Stimulated activated effector memory CD8-positive, alpha-beta T cell treated with anti-CD3 and anti-CD28 coated beads, Interleukin-12 subunit alpha, Interleukin-12 subunit beta, amount 100 ng/mL, for 72 hours (primary cell): ENCODE measurements around the gene CEP41.

Source experiments
- ATAC-seq: fragments of 150-1000 bp; cut with Tn5 transposase; 2 replicates; pipeline ENCODE4 v1.10.0; 2021
- DNase-seq, 2 donors: peaks; one replicate each; pipeline ENCODE4 v3.0.0; 2021 to 2022; ENCODE audit warnings: low spot score in 2 of 2
- H3K27ac Mint-ChIP-seq: one replicate; pipeline ENCODE4 v1.8.0; 2022; ENCODE audit warnings: mild to moderate bottlenecking, mixed read lengths
- H3K36me3 Mint-ChIP-seq: one replicate; pipeline ENCODE4 v1.8.0; 2022; ENCODE audit warnings: mild to moderate bottlenecking, mixed read lengths
- H3K4me1 Mint-ChIP-seq: one replicate; pipeline ENCODE4 v1.8.0; 2022; ENCODE audit warnings: mixed read lengths
- H3K4me3 Mint-ChIP-seq: one replicate; pipeline ENCODE4 v1.8.0; 2022; ENCODE audit warnings: mild to moderate bottlenecking, mixed read lengths
- H3K9me3 Mint-ChIP-seq: one replicate; pipeline ENCODE4 v1.8.0; 2022; ENCODE audit warnings: mixed read lengths

The CEP41 gene

DNA sequence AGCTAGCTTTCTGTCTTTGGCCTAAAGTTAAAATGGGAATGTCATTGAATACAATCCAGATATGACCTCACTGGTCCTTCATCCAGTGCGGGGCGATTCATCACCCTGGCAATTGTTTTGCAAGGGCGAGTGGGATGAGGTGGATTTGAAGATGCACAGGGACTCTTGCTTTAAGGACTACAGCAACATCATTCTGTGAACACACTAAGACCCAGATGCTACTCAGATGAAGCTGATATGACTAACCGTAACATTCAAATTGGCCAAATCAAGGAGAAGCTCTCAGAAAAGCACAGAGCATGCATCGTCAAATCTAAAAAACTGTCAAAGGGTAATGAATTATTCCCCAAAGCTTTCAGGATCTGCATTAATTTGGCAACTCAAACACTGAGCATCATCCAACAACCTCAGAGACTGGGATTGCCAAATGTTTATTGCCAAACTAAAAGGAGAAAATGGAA is 47.7 kb downstream of the CEP41 start:
- H3K36me3 Mint-ChIP-seq: no peaks in the 10 kb centered on the region
- peaks cover 14% of the 10 kb centered on the region for H3K4me1 Mint-ChIP-seq
- DNase-seq: no peak
- H3K4me3 Mint-ChIP-seq: no peak overlapping the region
- H3K27ac Mint-ChIP-seq: no peak overlapping the region
- no peaks in the 10 kb centered on the region for H3K9me3 Mint-ChIP-seq
- ATAC-seq: peak; percentile 28

DNA sequence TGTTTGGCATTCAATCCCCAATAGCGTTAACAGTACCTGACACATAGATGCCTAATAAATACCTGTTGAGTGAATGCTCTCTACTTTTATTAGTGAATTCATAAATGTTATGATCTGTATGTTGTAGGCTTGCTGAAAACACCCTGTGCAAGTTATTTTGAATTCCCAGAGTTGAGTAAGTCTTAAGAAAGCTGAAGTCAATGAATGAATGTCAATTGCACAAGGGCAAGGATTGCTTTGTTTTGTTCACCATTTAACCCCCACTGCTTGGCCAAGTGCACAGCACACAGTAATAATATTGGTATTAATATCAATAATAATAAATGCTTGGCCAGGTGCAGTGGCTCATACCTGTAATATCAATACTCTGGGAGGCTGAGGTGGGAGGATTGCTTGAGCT is 50.3 kb downstream of the CEP41 start:
- Mint-ChIP-seq H3K36me3 (no peaks in the 10 kb centered on the region), H3K4me3 (no peak overlapping the region), H3K27ac (no peak overlapping the region), H3K9me3 (no peaks in the 10 kb centered on the region), H3K4me1 (peaks cover 14% of the 10 kb centered on the region)
- no peak for ATAC-seq
- no peak for DNase-seq

- ATAC-seq: no peak
- no peaks in the 10 kb centered on the region for H3K9me3 Mint-ChIP-seq
- no peaks in the 10 kb centered on the region for H3K36me3 Mint-ChIP-seq
- no peak overlapping the region for H3K4me3 Mint-ChIP-seq
- no peak for DNase-seq
- peaks cover 1% of the 10 kb centered on the region for H3K4me1 Mint-ChIP-seq
- H3K27ac Mint-ChIP-seq: no peak overlapping the region
These were observed 52.1 kb downstream of the CEP41 start for GRCh38 chr7:130388671-130389070.

GRCh38 chr7:130387628-130388403 is 53.0 kb downstream of the CEP41 start:
- ATAC-seq: no peak
- H3K4me1 Mint-ChIP-seq: no peaks in the 10 kb centered on the region
- H3K9me3 Mint-ChIP-seq: no peaks in the 10 kb centered on the region
- H3K36me3 Mint-ChIP-seq: no peaks in the 10 kb centered on the region
- no peak overlapping the region for H3K4me3 Mint-ChIP-seq
- H3K27ac Mint-ChIP-seq: no peak overlapping the region
- no peak for DNase-seq

DNA sequence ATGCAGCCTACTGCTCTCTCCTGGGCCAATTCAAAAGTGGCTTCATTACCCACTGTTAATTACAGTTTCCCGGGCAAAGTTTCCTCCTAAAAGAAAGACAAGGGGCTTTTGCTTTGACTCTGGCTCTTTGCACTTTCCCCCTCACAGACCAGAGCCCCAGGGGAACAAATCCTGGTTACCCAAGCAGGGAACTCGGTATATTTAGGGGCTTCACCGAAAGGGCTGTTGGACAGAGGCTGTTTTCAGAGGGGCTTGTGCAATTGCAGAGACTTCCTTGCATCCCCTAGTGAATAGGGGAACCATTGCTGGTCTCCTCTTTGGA is 53.5 kb downstream of the CEP41 start:
- no peak overlapping the region for H3K27ac Mint-ChIP-seq
- peak in 1 of 2 donors; percentile 35 for DNase-seq
- H3K4me3 Mint-ChIP-seq: no peak overlapping the region
- no peaks in the 10 kb centered on the region for H3K36me3 Mint-ChIP-seq
- ATAC-seq: no peak
- no peaks in the 10 kb centered on the region for H3K9me3 Mint-ChIP-seq
- no peaks in the 10 kb centered on the region for H3K4me1 Mint-ChIP-seq

- H3K36me3 Mint-ChIP-seq: no peaks in the 10 kb centered on the region
- H3K4me1 Mint-ChIP-seq: no peaks in the 10 kb centered on the region
- peak in 1 of 2 donors; percentile 37 for DNase-seq
- H3K9me3 Mint-ChIP-seq: no peaks in the 10 kb centered on the region
- H3K27ac Mint-ChIP-seq: no peak overlapping the region
- no peak overlapping the region for H3K4me3 Mint-ChIP-seq
- ATAC-seq: no peak
These were observed 53.9 kb downstream of the CEP41 start for GRCh38 chr7:130386876-130387275.

GRCh38 chr7:130385600-130386066 is 55.2 kb downstream of the CEP41 start:
- Mint-ChIP-seq H3K4me1 (no peaks in the 10 kb centered on the region), H3K4me3 (no peak overlapping the region), H3K27ac (no peak overlapping the region), H3K9me3 (no peaks in the 10 kb centered on the region), H3K36me3 (no peaks in the 10 kb centered on the region)
- ATAC-seq (no peak), DNase-seq (peak in 1 of 2 donors; percentile 38)

DNA sequence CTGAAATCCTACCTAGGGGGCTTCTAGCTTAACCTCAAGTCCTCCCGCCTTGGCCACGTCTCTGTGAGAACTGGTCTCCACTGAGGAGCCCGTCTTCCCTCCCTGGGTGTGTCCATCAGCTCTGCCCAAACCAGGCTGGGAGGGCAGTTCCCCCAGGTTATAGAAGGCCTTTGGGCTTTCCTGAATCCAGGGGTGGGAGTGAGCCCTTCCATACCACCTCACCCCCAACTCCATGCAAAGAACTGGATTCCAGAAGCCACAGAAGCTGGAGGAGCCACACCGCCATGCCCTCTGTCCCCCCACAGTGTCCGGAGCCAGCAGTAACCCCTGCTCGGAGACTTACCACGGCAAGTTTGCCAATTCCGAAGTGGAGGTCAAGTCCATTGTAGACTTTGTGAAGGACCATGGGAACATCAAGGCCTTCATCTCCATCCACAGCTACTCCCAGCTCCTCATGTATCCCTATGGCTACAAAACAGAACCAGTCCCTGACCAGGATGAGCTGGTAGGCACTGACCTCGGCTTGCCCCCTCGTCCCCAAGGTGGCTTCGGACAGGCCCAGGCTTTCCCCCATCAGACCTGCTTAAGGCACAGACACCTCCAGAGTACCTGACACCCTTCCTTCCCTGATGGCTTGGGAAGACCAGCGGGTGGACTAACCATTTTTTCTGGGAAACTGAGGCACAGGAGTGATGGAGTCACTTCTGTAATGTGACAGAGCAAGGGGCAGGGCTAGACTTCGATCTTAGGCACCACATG is 55.8 kb downstream of the CEP41 start:
- DNase-seq: peak in 1 of 2 donors; percentile 42

DNA sequence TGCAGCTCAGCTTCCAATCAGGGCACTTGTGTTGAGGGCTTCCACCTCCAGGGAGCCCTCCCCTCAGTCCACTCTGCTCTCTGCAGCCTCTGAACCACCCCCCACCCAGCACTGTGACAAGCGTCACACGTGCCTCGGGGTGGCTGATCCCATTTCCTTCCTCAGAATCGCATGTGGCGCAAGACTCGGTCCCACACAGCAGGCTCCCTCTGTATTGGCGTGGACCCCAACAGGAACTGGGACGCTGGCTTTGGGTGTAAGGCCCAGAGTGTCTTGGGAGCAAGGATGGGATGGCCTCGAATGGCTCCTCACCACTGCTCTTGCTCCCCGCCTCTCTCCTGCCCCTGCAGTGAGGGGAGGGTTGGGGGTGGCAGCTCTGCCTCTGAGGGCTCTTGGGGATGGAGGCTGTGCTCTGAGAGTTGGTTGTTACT is 56.4 kb downstream of the CEP41 start:
- H3K9me3 Mint-ChIP-seq: no peaks in the 10 kb centered on the region
- H3K27ac Mint-ChIP-seq: no peak overlapping the region
- ATAC-seq (no peak), DNase-seq (peak in 1 of 2 donors; percentile 38)
- H3K4me1 Mint-ChIP-seq: no peaks in the 10 kb centered on the region
- no peaks in the 10 kb centered on the region for H3K36me3 Mint-ChIP-seq
- H3K4me3 Mint-ChIP-seq: no peak overlapping the region

More for the DNA sequence above, 55.8 kb downstream of the CEP41 start:
- no peak overlapping the region for H3K4me3 Mint-ChIP-seq
- no peak for ATAC-seq
- no peaks in the 10 kb centered on the region for H3K36me3 Mint-ChIP-seq
- no peaks in the 10 kb centered on the region for H3K9me3 Mint-ChIP-seq
- H3K4me1 Mint-ChIP-seq: no peaks in the 10 kb centered on the region
- H3K27ac Mint-ChIP-seq: no peak overlapping the region

- H3K4me1 Mint-ChIP-seq: no peaks in the 10 kb centered on the region
- H3K27ac Mint-ChIP-seq: no peak overlapping the region
- H3K36me3 Mint-ChIP-seq: no peaks in the 10 kb centered on the region
- peak in 1 of 2 donors; percentile 38 for DNase-seq
- ATAC-seq: no peak
- no peak overlapping the region for H3K4me3 Mint-ChIP-seq
- H3K9me3 Mint-ChIP-seq: no peaks in the 10 kb centered on the region
These were observed 57.4 kb downstream of the CEP41 start for GRCh38 chr7:130383187-130383980.

DNA sequence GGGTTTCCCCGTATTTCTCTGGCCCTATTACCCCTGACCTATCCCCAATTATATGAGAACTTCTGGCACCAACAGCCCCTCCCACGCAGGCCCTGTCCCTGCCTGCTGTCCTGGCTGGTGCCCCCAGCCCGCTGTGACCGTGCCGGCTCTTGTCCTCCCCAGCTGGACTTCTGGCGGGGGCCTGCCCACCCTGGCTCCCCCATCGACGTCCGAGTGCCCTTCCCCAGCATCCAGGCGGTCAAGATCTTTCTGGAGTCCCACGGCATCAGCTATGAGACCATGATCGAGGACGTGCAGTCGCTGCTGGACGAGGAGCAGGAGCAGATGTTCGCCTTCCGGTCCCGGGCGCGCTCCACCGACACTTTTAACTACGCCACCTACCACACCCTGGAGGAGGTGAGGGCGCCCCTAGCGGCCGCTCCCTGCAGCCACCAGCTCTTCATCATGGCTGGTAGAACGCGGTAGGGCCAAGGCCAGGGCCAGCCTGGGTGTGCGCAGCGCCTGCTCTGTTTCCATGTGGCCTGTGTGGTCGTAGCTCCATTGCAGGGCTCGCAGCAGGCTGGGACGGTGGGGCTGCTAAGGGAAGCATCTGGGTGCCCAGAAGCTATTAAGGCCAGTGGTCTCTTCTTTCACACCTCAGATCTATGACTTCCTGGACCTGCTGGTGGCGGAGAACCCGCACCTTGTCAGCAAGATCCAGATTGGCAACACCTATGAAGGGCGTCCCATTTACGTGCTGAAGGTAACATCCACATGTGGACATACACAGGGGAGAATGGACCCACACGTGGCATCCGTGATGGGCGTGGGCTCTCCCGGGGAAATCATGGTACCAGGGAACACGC is 59.1 kb downstream of the CEP41 start:
- H3K4me1 Mint-ChIP-seq: no peaks in the 10 kb centered on the region
- H3K4me3 Mint-ChIP-seq: no peak overlapping the region
- no peaks in the 10 kb centered on the region for H3K36me3 Mint-ChIP-seq
- peaks cover under 1% of the 10 kb centered on the region for H3K9me3 Mint-ChIP-seq
- ATAC-seq (no peak), DNase-seq (no peak)
- no peak overlapping the region for H3K27ac Mint-ChIP-seq

GRCh38 chr7:130380861-130381455 is 59.9 kb downstream of the CEP41 start:
- peak overlapping the region; percentile 69 for H3K27ac Mint-ChIP-seq
- H3K4me3 Mint-ChIP-seq: no peak overlapping the region
- H3K9me3 Mint-ChIP-seq: peaks cover 2% of the 10 kb centered on the region

DNA sequence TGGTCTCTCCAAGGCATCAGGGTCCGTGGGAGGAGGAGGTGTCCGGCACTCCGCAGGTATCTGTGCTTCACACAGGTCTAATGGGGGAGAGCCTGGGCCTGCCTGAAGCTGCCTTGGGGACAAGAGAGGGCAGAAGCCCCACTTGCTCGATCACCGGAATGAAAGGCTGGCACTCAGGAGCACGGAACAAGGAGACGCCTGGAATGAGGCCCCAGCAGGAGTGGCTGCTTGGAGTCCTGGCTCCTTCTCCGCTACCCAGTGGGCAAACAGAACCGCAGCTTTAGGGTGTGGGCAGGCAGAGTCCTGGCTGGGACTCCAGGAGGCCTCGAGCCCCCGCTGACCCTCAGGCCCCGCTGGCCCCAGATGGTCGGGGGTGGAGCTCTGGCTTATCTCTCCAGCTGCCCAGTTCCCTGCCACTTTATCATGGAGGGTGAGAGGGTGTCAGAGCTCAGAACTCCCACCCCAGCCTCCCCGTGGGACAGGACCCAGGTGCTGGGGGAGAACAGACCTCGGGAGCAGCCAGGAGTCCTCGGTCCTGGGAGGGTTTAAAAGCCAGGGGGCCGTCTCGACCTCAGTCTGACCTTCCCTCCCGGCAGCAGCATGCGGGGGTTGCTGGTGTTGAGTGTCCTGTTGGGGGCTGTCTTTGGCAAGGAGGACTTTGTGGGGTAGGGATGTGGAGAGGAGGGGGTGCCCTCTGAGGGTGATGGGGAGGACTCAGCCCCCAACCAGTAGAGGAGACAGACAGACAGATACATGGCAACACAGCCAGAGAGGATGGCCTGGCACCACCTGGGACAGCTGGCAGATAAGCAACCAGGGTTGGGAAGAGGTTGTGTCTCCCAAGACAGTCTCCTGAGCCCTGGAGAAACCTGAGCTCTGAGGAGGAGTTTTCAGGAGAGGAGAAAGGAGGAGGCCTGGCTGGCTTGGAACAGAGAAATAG is 60.6 kb downstream of the CEP41 start, which contains the start of gene CPA1:
TSS of gene CPA1 (plus strand) at position 574 of the 940 bp plus-strand sequence. CDS start at position 601, 27 bp downstream.
- DNase-seq (no peak), ATAC-seq (peak; percentile 4)
- H3K4me1 Mint-ChIP-seq: no peaks in the 10 kb centered on the region
- H3K36me3 Mint-ChIP-seq: no peaks in the 10 kb centered on the region
- peak within 1 kb of the TSS; percentile 69 for H3K27ac Mint-ChIP-seq
- no peak within 1 kb of the TSS for H3K4me3 Mint-ChIP-seq
- peaks cover 2% of the 10 kb centered on the region for H3K9me3 Mint-ChIP-seq

More at GRCh38 chr7:130380861-130381455, 59.9 kb downstream of the CEP41 start:
- no peak for ATAC-seq
- no peak for DNase-seq
- no peaks in the 10 kb centered on the region for H3K4me1 Mint-ChIP-seq
- H3K36me3 Mint-ChIP-seq: no peaks in the 10 kb centered on the region
